ENCODE results near the gene WASHC4.
"Not testable (repeated sequence)": the region's sequence is repeated elsewhere in the genome, so short reads cannot be mapped to it uniquely, and the experiment has no call there.

WASHC4 gene

GRCh38 chr12:105171691-105172436, 64.3 kb downstream of the WASHC4 start:
- no peak for DNase-seq

GRCh38 chr12:105175397-105175990, 68.0 kb downstream of the WASHC4 start:
- no peak for DNase-seq

- no peak for DNase-seq
Observed at GRCh38 chr12:105177208-105177607, 69.7 kb downstream of the WASHC4 start.

- not testable (repeated sequence) for DNase-seq
Observed at GRCh38 chr12:105179114-105179513, 71.6 kb downstream of the WASHC4 start.

GRCh38 chr12:105183406-105183805, 75.9 kb downstream of the WASHC4 start:
- DNase-seq = not testable (repeated sequence)

GRCh38 chr12:105183976-105184375, 76.4 kb downstream of the WASHC4 start:
- DNase-seq = not testable (repeated sequence)

- DNase-seq = no peak
Observed at GRCh38 chr12:105189293-105189692, 81.8 kb downstream of the WASHC4 start.

GRCh38 chr12:105190530-105190929, 83.0 kb downstream of the WASHC4 start:
- no peak for DNase-seq

GRCh38 chr12:105192624-105193225, 85.2 kb downstream of the WASHC4 start:
- no peak for DNase-seq

GRCh38 chr12:105194947-105195346, 87.4 kb downstream of the WASHC4 start:
- DNase-seq = no peak

- DNase-seq = no peak
Observed at GRCh38 chr12:105196090-105196489, 88.6 kb downstream of the WASHC4 start.

- DNase-seq = no peak
Observed at GRCh38 chr12:105198961-105199360, 91.4 kb downstream of the WASHC4 start.

GRCh38 chr12:105200385-105200784, 92.9 kb downstream of the WASHC4 start:
- no peak for DNase-seq

- DNase-seq = no peak
Observed at GRCh38 chr12:105201299-105201698, 93.8 kb downstream of the WASHC4 start.

GRCh38 chr12:105202202-105202601, 94.7 kb downstream of the WASHC4 start:
- no peak for DNase-seq

GRCh38 chr12:105204127-105204526, 96.6 kb downstream of the WASHC4 start:
- no peak for DNase-seq

GRCh38 chr12:105204916-105205315, 97.4 kb downstream of the WASHC4 start:
- peak; percentile 47 for DNase-seq

GRCh38 chr12:105205322-105206048, 98.0 kb downstream of the WASHC4 start:
- no peak for DNase-seq

GRCh38 chr12:105206686-105207374, 99.3 kb downstream of the WASHC4 start:
- DNase-seq = no peak

- no peak for DNase-seq
Observed at GRCh38 chr12:105209091-105209490, 101.6 kb downstream of the WASHC4 start.

GRCh38 chr12:105212438-105212837, 104.9 kb downstream of the WASHC4 start:
- no peak for DNase-seq

GRCh38 chr12:105214148-105214547, 106.6 kb downstream of the WASHC4 start:
- DNase-seq = no peak

Data from stimulated activated CD4-positive, alpha-beta T cell treated with anti-CD3 and anti-CD28 coated beads, Interleukin-4, amount 100 ng/mL, for 24 hours (primary cell).